Epidermal melanocyte (primary cell): Measurements from ENCODE around the gene CTDSP2.

Experiments used
- DNase-seq: peaks from one replicate; pipeline ENCODE4 v3.0.0; 2011; ENCODE audit warnings: low spot score; ENCODE audit not compliant: insufficient read length

The CTDSP2 gene

DNA sequence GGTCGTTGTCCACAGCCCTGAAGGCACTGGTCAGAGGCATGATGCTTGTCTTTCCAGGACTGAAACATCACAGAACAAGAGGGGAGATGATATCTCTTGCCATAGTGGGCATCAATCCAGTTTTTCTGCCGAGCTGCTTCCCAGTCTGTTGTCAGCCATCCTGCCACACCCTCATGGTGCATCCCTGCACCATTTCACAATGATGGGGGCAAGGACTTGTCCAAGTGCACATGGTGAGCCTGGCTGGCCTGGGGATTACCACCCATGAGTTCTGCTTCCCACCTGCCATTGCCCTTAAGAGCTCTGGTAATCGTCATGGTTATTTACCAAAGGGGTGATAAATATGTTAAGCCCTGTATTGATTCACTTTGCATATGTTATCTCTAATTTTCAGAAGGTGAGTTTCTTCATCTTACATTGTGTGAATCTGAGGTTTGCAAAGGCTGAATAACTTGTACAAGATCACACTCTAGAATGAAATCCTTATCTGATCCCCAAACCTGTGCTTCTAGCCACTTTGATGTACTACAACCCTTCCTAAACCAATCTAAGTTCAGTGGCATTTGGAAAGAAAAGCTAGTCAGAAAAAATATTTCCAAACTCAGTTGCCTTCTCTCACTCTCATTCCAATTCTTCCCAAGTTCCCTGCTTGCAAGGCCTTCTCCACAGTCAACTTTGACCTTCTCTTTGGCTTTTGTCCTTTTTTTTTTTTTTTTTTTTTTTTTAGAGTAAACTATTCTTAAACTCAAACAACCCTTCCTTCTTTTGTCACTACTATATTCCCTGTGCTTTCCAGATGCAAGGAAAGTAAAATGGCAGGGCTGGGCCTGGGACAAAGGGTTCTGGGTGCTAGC is 30.3 kb downstream of the CTDSP2 start:
- no peak for DNase-seq

DNA sequence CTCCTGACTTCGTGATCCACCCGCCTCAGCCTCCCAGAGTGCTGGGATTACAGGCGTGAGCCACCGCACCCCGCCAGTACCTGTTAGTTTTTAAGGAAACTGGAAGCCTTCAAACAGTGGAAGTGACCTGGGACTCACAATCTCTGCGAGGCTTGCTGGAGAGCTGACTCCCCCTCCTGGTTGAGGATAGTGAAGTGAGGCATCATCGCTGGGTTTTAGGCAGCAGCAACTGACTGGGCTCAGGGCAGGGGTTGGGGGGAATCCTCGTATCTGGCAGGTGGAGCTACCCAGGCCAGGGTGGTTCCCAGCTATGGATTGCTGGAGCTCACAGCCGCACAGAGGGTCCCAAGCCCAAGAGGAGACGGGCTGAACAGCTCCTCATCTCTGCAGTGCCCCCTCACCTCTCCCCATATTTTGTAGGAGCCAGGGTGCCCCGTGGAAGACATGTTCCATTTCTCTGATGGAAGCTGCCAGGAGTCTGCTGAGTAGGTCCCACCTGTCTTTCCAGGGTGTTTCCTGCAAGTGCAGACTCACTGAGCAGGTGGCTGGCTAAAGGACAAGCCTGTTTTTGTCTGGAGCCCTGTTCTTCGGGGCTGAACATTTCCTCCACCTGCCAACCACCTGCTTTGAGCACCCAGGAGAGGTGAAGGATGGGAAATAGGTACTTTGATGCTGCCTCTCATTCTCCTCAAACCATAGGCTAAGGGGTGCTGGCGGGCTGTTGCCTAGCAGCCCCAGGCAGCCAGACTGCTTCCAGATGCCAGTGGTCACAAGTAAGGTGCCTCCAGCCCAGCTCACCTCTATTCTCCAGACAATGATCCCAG is 31.1 kb downstream of the CTDSP2 start:
- DNase-seq = no peak

DNA sequence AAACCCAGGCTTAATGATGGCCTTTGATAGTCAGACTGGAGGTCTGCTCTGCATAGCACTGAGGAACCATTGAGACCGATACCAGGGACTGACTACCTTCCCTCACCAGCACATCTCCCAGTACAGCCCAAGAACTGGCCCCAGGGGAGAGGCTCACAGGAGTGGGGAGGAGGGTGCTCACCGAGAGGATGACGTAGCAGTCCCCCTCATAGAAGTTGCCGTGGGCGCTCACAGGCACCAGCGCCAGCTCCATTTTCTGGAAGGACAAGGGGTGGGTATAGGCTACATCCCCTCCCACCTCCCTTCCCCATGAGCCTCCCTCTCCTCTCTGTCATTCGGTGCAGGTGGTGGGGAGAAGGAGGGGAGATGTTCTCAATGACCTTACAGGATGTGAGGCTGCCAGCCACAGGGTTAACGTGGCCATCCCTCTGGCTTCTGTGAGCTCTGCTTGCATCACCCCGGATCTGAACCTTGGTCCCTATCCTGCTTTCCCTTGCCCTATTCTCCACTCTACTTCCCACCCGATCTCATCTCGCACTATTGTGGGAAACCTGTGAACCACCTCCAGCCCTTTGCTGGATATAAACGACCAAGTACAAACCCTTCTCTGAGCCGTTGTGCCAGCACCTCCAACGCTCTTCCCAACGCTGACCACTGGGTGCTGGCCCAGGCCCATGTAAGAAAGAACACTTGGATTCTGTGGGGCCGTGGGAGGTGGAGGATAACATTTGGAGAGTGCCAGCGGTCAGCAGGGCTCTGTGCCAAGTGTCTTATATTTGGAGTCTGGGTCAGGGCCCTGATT is 32.4 kb downstream of the CTDSP2 start:
- DNase-seq = no peak

DNA sequence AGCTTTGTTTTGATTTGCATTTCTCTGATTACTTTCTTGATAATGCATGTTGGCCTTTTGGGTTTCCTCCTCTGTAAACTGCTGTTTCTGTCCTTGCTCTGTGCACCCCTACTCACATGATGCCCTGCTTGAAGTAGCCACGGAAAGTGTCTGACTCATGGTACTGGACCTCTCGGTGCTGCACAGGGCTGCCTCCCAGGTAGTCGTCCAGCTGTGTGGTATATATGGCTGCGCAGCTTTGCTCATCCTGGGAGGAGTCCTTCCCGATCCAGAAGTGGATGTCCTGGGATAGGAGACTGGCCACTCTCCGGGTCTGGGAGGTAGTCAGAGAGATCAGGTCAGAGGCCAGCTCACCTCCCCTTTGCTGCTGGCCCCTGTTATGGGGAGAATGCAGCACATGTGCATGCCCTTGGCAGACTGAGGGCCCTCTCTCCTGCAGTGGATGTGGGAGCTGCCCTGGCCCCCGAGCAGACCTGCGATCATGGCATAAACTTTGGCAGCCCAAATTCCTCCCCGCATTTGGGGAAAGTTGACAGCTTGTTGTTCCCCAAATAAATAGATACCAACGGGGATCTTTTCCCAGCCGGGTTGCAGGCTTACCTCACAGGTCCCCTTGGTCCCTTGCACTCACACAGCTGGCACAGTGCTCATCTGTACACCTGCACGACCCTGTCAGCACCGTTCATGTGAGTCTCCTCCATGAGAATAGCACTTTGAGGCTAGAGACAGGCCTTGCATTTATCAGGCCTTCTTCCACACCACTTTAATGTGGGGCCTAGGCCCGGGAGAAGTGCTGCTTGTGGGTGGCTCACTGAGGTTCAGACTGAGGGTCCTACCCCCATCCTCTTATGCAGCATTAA is 33.2 kb downstream of the CTDSP2 start:
- DNase-seq = no peak

DNA sequence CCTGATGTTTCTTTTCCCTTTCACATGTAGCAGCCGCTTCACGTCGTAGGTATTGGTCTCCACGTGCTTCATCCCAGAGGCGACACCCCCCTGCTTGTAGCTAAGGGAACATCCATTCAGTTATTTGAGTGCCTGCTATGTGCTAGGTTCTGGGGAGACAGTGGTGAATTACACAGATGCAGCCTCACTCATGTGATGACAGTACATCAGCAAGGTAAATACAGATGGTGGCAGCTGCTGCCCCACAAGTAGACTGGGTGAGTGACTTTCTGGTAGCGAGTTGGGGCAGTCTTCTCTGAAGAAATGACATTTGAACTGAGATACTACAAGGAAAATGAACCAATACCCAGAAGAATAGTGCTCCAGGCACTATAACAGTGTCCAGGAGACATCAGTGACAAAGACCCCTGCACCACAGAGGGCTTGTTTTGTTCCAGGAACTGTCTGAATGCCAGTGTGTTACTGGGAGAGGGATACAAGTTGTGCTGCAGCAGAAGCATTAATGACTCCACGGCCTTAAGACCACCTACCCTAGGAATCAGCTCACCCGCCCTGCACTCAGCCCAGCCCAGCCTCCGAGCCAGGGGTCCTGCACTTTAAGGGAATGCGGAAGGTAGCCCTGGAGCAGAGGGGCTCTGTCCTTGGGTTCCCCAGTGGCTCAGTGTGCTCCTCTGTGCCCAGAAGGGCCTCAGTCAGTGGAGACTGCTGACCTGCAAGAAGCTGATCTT is 35.3 kb downstream of the CTDSP2 start:
- DNase-seq = no peak

DNA sequence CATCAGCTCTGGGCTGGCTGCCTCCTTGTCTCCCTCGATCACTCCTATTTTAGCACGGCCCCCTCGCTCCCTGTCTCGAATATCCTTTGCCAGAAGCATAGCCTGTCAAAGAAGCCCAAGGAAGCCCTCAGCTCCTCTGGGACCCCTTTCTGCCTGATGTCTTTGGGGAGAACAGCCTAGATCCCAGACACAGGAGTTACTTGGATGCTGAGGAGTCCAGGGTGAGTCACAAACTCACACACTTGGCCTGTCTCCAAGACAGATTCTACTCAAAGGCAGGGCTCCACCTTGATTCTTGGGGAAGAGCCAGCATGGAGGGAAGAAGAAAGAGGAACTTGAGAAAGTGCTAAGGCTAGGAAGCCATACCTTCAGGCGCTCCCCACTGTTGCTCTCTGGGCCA is 36.1 kb downstream of the CTDSP2 start:
- DNase-seq = no peak

DNA sequence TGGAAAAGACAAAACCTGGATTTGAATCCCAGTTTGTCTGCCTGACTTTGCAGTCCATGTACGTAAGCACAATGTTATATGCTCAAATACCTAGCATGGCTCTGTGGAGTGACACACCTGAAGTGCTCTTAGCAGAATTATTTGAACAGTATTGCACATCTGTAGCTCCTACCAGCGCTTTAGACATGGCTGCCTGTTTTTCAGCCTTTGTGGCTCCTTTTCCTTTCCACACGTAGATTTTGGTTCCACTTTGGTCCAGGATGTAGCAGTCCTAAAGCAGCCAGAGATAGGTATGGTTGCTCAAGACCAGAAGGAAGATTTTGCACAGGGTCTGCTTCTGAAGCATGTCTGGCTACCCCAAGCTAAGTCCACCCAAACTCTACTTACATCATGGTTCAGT is 37.1 kb downstream of the CTDSP2 start:
- DNase-seq = no peak

DNA sequence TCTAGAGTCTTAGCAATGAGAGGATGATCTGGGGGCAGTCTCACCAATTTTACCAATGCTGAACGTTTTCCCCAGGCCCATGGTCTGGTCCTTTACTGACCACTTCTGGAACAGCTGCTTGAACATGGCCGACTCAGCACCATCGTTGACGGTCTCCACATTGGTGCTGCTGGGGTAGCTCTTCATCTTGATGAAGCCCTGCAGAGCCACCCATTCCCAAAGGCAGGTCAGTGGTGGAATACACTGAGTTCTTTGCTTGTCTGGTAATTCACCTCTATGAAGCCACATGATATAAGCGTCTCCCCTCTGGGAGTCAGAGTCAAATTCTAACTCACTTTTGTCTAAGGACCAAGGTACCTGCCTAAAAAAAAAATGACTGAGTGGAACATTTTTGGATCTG is 38.2 kb downstream of the CTDSP2 start:
- DNase-seq = no peak

DNA sequence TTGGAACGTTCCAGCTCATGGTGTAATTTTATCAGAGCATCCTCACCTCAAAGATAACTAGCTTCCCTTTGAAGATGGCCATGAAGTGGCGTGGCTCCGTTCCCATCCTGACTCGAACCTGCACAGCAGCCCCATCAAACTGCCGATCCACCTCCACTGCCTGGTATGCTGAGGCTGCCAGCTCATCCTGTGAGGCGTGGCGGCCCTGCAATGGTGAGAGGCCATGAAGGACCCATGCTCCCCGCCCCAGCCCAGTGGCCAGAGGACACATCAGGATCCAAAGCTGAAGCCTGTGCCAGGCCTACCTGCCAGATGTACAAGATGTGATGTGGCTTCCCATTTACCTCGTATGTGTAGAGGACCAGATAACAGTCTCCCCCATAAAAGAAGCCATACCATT is 39.2 kb downstream of the CTDSP2 start:
- no peak for DNase-seq

DNA sequence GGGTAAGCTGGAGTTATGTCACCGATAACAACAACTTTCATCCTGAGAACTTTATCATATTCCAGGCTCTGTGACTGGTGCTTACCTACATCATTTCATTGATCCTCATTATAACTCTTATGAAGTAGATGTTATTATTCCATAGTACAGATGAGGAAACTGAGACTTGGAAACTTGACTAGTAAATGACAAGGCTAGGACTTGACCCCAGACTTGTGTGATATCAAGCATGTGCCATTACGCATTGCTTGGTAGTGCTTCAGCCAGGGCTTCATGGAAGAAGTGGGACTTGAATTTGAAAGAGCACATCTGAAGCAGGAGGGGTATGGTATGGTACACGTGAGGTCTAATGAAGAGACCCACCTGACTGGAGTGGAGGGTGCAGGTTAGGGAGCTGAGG is 39.9 kb downstream of the CTDSP2 start:
- DNase-seq = no peak

DNA sequence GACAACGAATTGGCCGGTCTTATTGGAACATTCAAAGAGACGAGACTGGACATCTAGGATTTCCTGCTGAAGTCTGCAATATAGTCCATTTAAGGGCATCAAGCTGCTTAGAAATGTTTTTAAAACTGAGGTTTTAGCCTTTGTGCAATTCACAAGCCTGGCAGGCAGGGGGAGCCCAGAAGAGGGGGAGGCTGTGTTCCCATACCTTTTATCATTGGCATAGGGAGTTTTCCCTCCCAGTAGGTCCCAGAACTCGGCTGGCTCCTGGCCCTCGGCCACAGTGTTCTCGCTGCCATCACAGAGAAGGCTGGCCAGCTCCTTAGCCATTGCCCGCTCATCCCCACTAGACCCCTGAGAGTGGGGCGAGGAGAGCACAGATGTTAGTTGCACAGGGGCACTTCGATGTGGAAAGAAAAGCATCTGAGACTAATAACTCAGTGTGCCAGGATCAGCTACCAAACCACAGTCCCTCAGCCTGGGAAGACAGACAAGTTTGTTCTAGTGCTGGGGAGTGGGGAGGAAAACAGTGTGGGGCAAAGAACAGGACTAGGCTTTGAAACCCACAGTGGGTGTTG is 43.1 kb downstream of the CTDSP2 start:
- peak; percentile 48 for DNase-seq

DNA sequence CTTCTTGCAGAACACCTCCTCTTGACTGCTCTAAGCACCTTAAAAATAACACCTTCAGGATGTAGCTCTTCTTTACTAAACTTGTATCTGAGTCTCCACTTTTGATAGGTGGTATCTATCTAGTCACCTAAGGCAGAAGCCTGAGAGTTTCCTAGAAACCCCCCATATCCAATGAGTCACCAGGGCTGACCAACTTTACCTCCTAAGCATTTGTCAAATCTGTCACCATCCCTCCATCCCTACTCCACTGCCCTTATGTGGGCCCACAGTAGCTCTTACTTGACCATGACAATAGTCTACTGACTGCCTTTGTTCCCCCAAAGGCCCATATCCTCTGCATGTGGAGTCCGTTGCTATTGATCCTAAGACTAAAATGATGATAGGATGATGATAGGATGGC is 43.9 kb downstream of the CTDSP2 start:
- DNase-seq = no peak

DNA sequence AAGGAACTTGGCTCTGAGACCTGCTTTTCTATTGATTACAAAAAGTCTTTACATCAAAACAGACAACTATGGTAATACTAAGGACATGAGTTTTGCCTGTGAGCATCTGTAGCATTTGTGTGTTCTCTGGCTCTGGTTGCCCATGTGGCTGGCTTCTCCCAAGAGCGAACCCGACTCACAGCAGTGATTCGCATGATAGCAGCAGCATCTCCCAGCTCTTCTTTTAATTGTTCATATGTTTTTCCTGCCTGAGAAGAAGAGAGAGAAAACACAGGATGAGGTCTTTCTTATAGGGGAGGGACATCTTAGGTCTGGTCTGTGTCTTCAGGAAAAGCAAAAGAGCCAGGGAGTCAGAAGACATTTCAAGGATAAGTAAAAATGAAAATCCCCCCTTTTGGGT is 45.6 kb downstream of the CTDSP2 start:
- DNase-seq = no peak

DNA sequence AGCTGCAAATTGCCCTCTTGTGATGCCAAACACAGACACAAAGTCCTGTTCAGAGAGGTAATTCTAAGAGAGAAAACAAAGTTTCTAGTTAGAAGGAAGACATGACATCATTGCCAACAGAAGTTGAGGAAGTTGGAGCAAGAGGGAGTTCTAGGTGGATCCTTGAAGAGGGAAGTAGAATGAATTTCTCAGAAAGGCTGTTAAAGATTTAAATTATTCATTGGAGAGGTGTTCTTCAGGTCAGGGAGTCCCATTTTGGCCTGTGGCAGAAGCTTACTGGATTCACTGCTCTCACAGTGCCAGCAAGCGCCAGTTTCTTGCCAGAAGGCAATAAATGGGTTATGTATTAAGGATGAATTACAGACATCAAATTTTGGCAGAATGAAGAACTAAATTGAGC is 48.6 kb downstream of the CTDSP2 start:
- no peak for DNase-seq

DNA sequence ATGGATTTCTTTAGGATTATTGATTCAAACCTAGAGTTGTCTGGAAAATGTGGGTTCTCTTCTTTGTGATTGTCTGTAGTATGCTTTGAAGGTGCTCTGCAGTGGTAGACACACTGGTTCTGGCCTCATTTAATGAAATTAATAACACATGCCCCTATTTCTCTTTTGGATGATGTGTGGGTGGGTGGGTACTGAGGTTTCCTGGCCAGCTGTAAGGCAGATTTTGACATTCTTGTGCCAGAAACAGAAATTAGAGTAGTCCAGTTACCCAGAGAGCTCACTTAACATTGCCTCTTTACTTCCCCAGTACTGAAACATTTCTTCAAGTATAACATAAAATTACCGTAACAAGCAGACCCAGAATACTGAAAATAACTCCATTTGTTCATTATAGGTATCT is 49.5 kb downstream of the CTDSP2 start:
- DNase-seq = no peak

DNA sequence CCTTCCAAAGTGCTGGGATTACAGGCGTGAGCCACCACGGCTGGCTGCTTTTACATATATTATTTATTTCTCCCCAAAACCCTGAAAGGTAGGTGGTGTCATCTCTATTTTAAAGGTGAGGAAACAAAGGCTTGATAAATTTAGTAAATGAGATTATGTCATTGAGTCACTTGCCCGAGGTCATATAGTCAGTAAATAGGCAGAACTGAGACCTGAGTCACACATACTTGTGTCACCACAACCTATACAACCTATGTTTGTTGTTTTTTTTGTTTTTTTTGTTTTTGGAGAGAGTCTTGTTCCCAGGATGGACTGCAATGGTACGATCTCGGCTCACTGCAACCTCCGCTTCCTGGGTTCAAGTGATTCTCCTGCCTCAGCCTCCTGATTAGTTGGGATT is 51.2 kb downstream of the CTDSP2 start:
- DNase-seq = no peak

DNA sequence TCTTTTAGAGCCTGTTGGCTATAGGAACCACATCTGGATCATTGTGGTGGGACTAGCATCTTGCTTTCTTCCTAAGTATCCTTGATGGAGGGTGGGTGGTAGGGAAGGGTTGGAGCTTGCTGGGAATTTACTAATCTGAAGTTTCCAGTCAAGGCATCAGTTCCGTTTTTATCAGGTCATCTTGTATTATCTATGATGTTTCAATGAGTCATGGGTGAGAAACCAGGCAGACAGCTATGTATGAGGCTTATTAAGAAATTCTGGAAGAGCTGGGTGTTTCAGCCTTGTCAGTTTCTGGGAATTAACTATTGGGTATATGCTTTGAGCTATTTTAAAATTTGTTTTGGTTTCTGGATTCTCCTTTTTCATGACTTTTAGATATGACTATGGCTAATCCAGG is 52.6 kb downstream of the CTDSP2 start:
- no peak for DNase-seq

DNA sequence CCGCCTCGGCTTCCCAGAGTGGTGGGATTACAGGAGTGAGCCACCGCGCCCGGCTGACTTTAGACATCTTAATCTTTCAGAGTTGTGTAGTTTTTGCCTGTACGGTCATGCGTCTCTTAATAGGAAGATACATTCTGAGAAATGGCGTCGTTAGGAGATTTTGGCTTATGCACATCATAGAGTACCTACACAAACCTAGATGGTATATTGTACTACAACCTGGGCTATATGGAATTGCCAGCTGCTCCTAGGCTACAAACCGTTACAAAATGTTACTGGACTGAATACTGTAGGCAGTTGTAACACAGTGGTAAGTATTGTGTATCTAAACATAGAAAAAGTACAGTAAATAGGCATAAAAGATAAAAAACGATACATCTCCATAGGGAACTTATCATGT is 62.7 kb downstream of the CTDSP2 start:
- no peak for DNase-seq

DNA sequence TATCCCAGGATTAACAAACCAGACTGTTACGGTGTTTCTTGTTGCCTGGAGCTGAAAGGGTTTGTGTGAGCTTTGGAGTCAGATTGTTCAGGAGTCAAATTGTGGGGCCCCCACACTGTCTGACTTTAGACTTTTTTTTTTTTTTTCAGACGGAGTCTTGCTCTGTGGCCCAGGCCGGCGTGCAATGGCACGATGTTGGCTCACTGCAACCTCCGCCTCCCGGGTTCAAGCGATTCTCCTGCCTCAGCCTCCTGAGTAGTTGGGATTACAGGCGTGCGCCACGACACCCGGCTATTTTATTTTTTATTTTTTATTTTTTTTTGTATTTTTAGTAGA is 63.1 kb downstream of the CTDSP2 start:
- DNase-seq = no peak
